HG03159 (cell line): ENCODE data around the gene TAGAP.

Experiments
- ATAC-seq: cut with Tn5 transposase; IDR thresholded peaks from one replicate; pipeline ENCODE4 v1.9.1; 2021; ENCODE audit warnings: mild to moderate bottlenecking, moderate library complexity; ENCODE audit not compliant: unreplicated experiment

Gene TAGAP

GRCh38 chr6:159074120-159074684, 29.4 kb upstream of the TAGAP start:
- ATAC-seq, result no peak

- ATAC-seq, result no peak
Observed at GRCh38 chr6:159071843-159072769, 27.3 kb upstream of the TAGAP start.

- no peak for ATAC-seq
Observed at GRCh38 chr6:159068904-159069578, 24.2 kb upstream of the TAGAP start.

- no peak for ATAC-seq
Observed at GRCh38 chr6:159067334-159067733, 22.5 kb upstream of the TAGAP start.

GRCh38 chr6:159066483-159066882, 21.7 kb upstream of the TAGAP start:
- no peak for ATAC-seq

- ATAC-seq, result no peak
Observed at GRCh38 chr6:159065759-159066329, 21.1 kb upstream of the TAGAP start.

GRCh38 chr6:159065091-159065490, 20.3 kb upstream of the TAGAP start:
- ATAC-seq, result no peak

GRCh38 chr6:159064477-159064876, 19.7 kb upstream of the TAGAP start:
- no peak for ATAC-seq

GRCh38 chr6:159063549-159063948, 18.8 kb upstream of the TAGAP start:
- ATAC-seq, result no peak

- no peak for ATAC-seq
Observed at GRCh38 chr6:159062976-159063375, 18.2 kb upstream of the TAGAP start.

- peak; percentile 54 for ATAC-seq
Observed at GRCh38 chr6:159062564-159062945, 17.8 kb upstream of the TAGAP start.

GRCh38 chr6:159061805-159062563, 17.2 kb upstream of the TAGAP start:
- ATAC-seq, result peak; percentile 61

- ATAC-seq, result no peak
Observed at GRCh38 chr6:159061146-159061545, 16.4 kb upstream of the TAGAP start.

- ATAC-seq, result no peak
Observed at GRCh38 chr6:159059885-159060506, 15.2 kb upstream of the TAGAP start.

GRCh38 chr6:159059141-159059540, 14.3 kb upstream of the TAGAP start:
- no peak for ATAC-seq

GRCh38 chr6:159056899-159057298, 12.1 kb upstream of the TAGAP start:
- no peak for ATAC-seq

GRCh38 chr6:159056432-159056831, 11.6 kb upstream of the TAGAP start:
- ATAC-seq, result no peak

- ATAC-seq, result no peak
Observed at GRCh38 chr6:159056003-159056402, 11.2 kb upstream of the TAGAP start.

GRCh38 chr6:159053781-159054398, 9.1 kb upstream of the TAGAP start:
- ATAC-seq, result no peak

GRCh38 chr6:159052720-159053119, 7.9 kb upstream of the TAGAP start:
- no peak for ATAC-seq
